ENCODE measurements around the gene PUS7. TPM values are rescaled to one million over a fixed set of nuclear protein-coding genes. Genes with fewer than 3 reads are reported as not detected.

Gene PUS7
- total and polyA plus RNA-seq, 2 of the 4 experiments (the other 2 are of a cell fraction): 11.7 to 17.0 TPM

DNA sequence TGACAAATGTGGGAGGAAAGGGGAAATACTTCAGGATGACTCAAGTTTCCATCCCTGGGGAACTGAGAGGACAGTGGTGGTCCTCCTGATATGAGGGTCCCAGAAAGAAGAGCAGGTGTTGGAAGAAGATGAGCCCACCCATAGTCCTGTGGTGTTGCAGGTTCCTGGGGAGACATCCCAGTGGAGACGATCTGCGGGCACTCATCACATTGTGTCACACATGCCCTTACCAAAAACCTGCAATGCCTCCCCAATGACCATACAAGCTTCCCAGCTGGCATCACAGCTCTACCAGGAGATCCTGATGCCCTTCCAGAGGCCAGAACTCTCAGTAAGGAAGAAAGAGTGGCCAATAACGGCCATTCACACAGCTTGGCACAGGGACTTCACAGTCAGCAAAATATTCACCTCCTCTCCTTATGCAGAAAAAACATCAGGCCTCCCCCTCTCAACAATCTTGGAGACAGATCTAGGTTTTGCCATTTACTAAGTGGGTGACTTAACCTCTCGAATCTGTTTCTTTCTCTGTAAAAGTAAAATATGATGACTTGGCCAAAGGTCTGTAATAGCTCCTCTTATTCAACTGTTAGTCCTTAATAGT is 9.0 kb downstream of the PUS7 start:
- Histone ChIP-seq H3K23ac (ENCODE audit: low read depth, low read length) (no peak overlapping the region), H4K20me1 (ENCODE audit: insufficient read depth, low read length) (peaks cover 7% of the 10 kb centered on the region), H3K18ac (ENCODE audit: low read depth, low read length) (no peak overlapping the region), H3K79me1 (ENCODE audit: low read depth in 1 of 2, low read length in 2 of 2) (peaks cover 31 to 60% of the 10 kb centered on the region in 2 experiments), H3K4me3 (ENCODE audit: insufficient read depth, low read depth, low read length) (no peak overlapping the region), H2AK5ac (ENCODE audit: low read depth, low read length) (no peak overlapping the region), H3K9ac (ENCODE audit: low read depth, low read length) (no peak overlapping the region), H3K27ac (ENCODE audit: insufficient read depth, low read length) (no peak overlapping the region), H3K27me3 (ENCODE audit: control insufficient read depth, insufficient read depth, low read length) (no peaks in the 10 kb centered on the region), H2BK20ac (ENCODE audit: low read depth, low read length) (no peak overlapping the region), H2BK15ac (ENCODE audit: low read depth, low read length) (no peak overlapping the region), H3K56ac (ENCODE audit: extremely low read depth, insufficient read depth, low read length) (no peak overlapping the region), H3K36me3 (ENCODE audit: control insufficient read depth, insufficient read depth, low read length) (peaks cover 4% of the 10 kb centered on the region), H3K4ac (ENCODE audit: low read depth, low read length) (no peak overlapping the region), H3K9me1 (ENCODE audit: insufficient read depth, low read length) (no peaks in the 10 kb centered on the region), H2BK5ac (ENCODE audit: low read depth, low read length, poor library complexity, severe bottlenecking) (no peak overlapping the region), H4K91ac (ENCODE audit: insufficient read depth, low read depth, low read length) (no peak overlapping the region), H4K5ac (ENCODE audit: low read depth, low read length) (no peak overlapping the region), H2BK120ac (ENCODE audit: low read depth, low read length) (no peak overlapping the region), H4K8ac (ENCODE audit: low read depth in 2 of 2, low read length in 2 of 2) (no peak overlapping the region), H3K4me2 (ENCODE audit: low read depth, low read length) (no peak overlapping the region), H3K14ac (replicated peaks; ENCODE audit: low read depth, low read length) (no peak overlapping the region), H3K9me3 (ENCODE audit: control insufficient read depth, insufficient read depth, low read length) (no peaks in the 10 kb centered on the region), H2AK9ac (replicated peaks; ENCODE audit: low read depth, low read length, poor library complexity) (no peak overlapping the region), H3K4me1 (ENCODE audit: control insufficient read depth, insufficient read depth, low read length) (0 out of 2 replicates have a peak, but pooled peaks cover 2% of the 10 kb centered on the region), H2AFZ (replicated peaks; ENCODE audit: low read length, poor library complexity) (no peak overlapping the region)
- ChIA-PET CTCF (no interaction called here), POLR2A (ENCODE audit: unreplicated experiment) (no interaction called here)
- intact Hi-C loops (cut with micrococcal nuclease): no loop called here
- ATAC-seq (ENCODE audit: low read depth) (no peak), DNase-seq (no peak)
- TF ChIP-seq, protein P1, sequence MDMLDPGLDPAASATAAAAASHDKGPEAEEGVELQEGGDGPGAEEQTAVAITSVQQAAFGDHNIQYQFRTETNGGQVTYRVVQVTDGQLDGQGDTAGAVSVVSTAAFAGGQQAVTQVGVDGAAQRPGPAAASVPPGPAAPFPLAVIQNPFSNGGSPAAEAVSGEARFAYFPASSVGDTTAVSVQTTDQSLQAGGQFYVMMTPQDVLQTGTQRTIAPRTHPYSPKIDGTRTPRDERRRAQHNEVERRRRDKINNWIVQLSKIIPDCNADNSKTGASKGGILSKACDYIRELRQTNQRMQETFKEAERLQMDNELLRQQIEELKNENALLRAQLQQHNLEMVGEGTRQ (IDR thresholded peaks at IDR 0.05; ENCODE audit: low read depth, low read length): no peak
- TF ChIP-seq CEBPB (IDR thresholded peaks at IDR 0.05; ENCODE audit: low read depth, low read length) (no peak), RFX5 (IDR thresholded peaks at IDR 0.05; ENCODE audit: low read depth, low read length) (no peak), NFE2L2 (IDR thresholded peaks at IDR 0.05; ENCODE audit: low read depth, low read length) (no peak), BHLHE40 (IDR thresholded peaks at IDR 0.05; ENCODE audit: low read depth, low read length) (no peak), FOS (IDR thresholded peaks at IDR 0.05; ENCODE audit: low read depth, low read length) (no peak)
- TF ChIP-seq, protein P2, sequence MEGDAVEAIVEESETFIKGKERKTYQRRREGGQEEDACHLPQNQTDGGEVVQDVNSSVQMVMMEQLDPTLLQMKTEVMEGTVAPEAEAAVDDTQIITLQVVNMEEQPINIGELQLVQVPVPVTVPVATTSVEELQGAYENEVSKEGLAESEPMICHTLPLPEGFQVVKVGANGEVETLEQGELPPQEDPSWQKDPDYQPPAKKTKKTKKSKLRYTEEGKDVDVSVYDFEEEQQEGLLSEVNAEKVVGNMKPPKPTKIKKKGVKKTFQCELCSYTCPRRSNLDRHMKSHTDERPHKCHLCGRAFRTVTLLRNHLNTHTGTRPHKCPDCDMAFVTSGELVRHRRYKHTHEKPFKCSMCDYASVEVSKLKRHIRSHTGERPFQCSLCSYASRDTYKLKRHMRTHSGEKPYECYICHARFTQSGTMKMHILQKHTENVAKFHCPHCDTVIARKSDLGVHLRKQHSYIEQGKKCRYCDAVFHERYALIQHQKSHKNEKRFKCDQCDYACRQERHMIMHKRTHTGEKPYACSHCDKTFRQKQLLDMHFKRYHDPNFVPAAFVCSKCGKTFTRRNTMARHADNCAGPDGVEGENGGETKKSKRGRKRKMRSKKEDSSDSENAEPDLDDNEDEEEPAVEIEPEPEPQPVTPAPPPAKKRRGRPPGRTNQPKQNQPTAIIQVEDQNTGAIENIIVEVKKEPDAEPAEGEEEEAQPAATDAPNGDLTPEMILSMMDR (conservative IDR thresholded peaks at IDR 0.05; ENCODE audit: low read depth, low read length): no peak
- no CpG with 5 or more reads among the region's 4 CpGs for WGBS, 2 experiments (ENCODE audit: extremely low coverage in 2 of 2, insufficient read length in 1 of 2)
- dilution Hi-C loops (cut with HindIII; ENCODE audit: low sequenced_read_pairs, unreplicated experiment): no loop called here
- in situ Hi-C loops (cut with MboI; ENCODE audit: low sequenced_read_pairs): no loop called here
- BruUV-seq (replicated peaks): no TSS peak
